HG03045 (cell line): ENCODE results near the gene DDX10.

Experiments used
- ATAC-seq: cut with Tn5 transposase; IDR thresholded peaks from one replicate; pipeline ENCODE4 v1.9.1; 2021; ENCODE audit warnings: mild to moderate bottlenecking, moderate library complexity; ENCODE audit not compliant: unreplicated experiment

Gene DDX10

GRCh38 chr11:108966978-108967377 lies 302.1 kb downstream of the DDX10 start:
- ATAC-seq = no peak

GRCh38 chr11:108967571-108967970 lies 302.7 kb downstream of the DDX10 start:
- no peak for ATAC-seq

- no peak for ATAC-seq
Measured at GRCh38 chr11:108970221-108970991, 305.5 kb downstream of the DDX10 start.

- no peak for ATAC-seq
Measured at GRCh38 chr11:108973402-108974162, 308.7 kb downstream of the DDX10 start.

- ATAC-seq = no peak
Measured at GRCh38 chr11:108975026-108975425, 310.2 kb downstream of the DDX10 start.

GRCh38 chr11:108975641-108976071 lies 310.8 kb downstream of the DDX10 start:
- ATAC-seq = no peak

GRCh38 chr11:108983636-108984420 lies 319.0 kb downstream of the DDX10 start:
- no peak for ATAC-seq

GRCh38 chr11:108984523-108984922 lies 319.7 kb downstream of the DDX10 start:
- ATAC-seq = no peak

GRCh38 chr11:108985236-108985944 lies 320.5 kb downstream of the DDX10 start:
- no peak for ATAC-seq

- no peak for ATAC-seq
Measured at GRCh38 chr11:108985945-108986279, 321.0 kb downstream of the DDX10 start.
